ENCODE data around the gene ACOT2.
"Not testable (repeated sequence)": the region's sequence is repeated elsewhere in the genome, so short reads cannot be mapped to it uniquely, and the experiment has no call there.

DNA sequence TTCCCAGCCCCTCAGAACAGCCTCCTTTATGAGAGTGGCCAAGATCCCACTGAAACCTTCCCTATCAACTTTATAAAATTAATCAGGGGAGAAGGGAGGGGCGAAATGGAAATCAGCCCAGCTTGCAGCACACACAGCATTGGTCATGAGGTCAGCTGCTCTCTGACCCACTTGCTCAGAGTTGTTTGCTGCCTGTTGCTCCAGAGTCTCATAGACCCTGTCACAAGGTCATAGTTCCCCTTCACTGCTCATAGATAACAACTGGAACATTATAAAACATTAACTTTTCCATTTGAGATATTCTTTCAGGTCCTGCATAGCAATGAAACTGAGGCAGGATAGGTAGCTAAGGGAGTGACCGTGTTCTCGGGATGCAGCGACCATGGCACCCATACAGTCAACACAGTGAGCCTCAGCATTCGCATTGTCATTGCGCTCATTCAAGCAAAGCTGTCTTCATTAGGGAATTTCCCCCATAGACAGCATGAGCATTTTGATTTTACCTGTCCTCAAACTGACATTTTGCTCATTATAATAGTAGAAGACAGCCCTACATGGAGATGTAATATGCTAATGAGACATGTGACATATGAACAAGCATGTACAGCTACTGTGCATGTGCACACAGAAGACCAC is 19.0 kb upstream of the ACOT2 start:
- not testable (repeated sequence) for TF ChIP-seq EZH2 (IDR thresholded peaks at IDR 0.05; ENCODE audit: low read length)
- TF ChIP-seq, protein P1, sequence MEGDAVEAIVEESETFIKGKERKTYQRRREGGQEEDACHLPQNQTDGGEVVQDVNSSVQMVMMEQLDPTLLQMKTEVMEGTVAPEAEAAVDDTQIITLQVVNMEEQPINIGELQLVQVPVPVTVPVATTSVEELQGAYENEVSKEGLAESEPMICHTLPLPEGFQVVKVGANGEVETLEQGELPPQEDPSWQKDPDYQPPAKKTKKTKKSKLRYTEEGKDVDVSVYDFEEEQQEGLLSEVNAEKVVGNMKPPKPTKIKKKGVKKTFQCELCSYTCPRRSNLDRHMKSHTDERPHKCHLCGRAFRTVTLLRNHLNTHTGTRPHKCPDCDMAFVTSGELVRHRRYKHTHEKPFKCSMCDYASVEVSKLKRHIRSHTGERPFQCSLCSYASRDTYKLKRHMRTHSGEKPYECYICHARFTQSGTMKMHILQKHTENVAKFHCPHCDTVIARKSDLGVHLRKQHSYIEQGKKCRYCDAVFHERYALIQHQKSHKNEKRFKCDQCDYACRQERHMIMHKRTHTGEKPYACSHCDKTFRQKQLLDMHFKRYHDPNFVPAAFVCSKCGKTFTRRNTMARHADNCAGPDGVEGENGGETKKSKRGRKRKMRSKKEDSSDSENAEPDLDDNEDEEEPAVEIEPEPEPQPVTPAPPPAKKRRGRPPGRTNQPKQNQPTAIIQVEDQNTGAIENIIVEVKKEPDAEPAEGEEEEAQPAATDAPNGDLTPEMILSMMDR (optimal IDR thresholded peaks at IDR 0.05 in 1 of 3, IDR thresholded peaks at IDR 0.05 in 1 of 3, conservative IDR thresholded peaks at IDR 0.05 in 1 of 3; ENCODE audit: extremely low read depth in 1 of 3, insufficient read depth in 2 of 3, low read length in 3 of 3): not testable (repeated sequence)
